Liver (tissue), 9 donors: Measurements from ENCODE around the gene CHRNA5. TPM values are rescaled to one million over a fixed set of nuclear protein-coding genes. Genes with fewer than 3 reads are reported as not detected.
"Not testable (repeated sequence)": the region's sequence is repeated elsewhere in the genome, so short reads cannot be mapped to it uniquely, and the experiment has no call there.

Experiments
- DNase-seq: peaks from one replicate; pipeline ENCODE4 v3.0.0-alpha.2; 2017; ENCODE audit warnings: low spot score
- H3K27ac ChIP-seq, 2 donors: one replicate each; pipeline ENCODE4 v1.7.0; 2013; ENCODE audit warnings: inconsistent platforms in 2 of 2, low read length in 2 of 2, control low read depth in 1 of 2, low read depth in 1 of 2, mild to moderate bottlenecking in 1 of 2
- H3K27me3 ChIP-seq, 4 donors: one replicate each; pipeline versions ENCODE4 v1.6.1 to v1.7.0; 2013; ENCODE audit warnings: low read length in 3 of 4, inconsistent platforms in 1 of 4, mild to moderate bottlenecking in 1 of 4, moderate library complexity in 1 of 4; ENCODE audit not compliant: control insufficient read depth in 4 of 4, insufficient read depth in 4 of 4
- H3K36me3 ChIP-seq, 4 donors: one replicate each; pipeline versions ENCODE4 v1.6.1 to v1.7.0; 2013; ENCODE audit warnings: low read length in 3 of 4, mild to moderate bottlenecking in 3 of 4, low read depth in 1 of 4, moderate library complexity in 1 of 4; ENCODE audit not compliant: control insufficient read depth in 4 of 4, insufficient read depth in 3 of 4
- H3K4me1 ChIP-seq, 4 donors: one replicate each; pipeline versions ENCODE4 v1.6.1 to v1.7.0; 2013; ENCODE audit warnings: low read length in 3 of 4, mild to moderate bottlenecking in 3 of 4, moderate library complexity in 1 of 4; ENCODE audit not compliant: control insufficient read depth in 4 of 4, insufficient read depth in 4 of 4
- H3K4me3 ChIP-seq, 3 donors: one replicate each; pipeline versions ENCODE4 v1.6.1 to v1.7.0; 2013; ENCODE audit warnings: low read length in 3 of 3, control low read depth in 1 of 3, low read depth in 1 of 3, mild to moderate bottlenecking in 1 of 3
- H3K9ac ChIP-seq, 2 donors: one replicate each; pipeline ENCODE4 v1.7.0; 2013; ENCODE audit warnings: low read length in 2 of 2, mild to moderate bottlenecking in 2 of 2, moderate library complexity in 2 of 2, control low read depth in 1 of 2, low read depth in 1 of 2
- H3K9me3 ChIP-seq, 4 donors: one replicate each; pipeline versions ENCODE4 v1.6.1 to v1.7.0; 2013; ENCODE audit warnings: low read length in 3 of 4; ENCODE audit not compliant: control insufficient read depth in 4 of 4
- ATF3 ChIP-seq: IDR thresholded peaks from 2 replicates; pipeline ENCODE4 v1.6.1; 2016; ENCODE audit warnings: antibody characterized with exemption
- CTCF ChIP-seq: fragments of 150-350 bp; IDR thresholded peaks from 2 replicates; pipeline ENCODE4 v1.5.1; 2017; ENCODE audit warnings: improper control_type of control experiment, low read depth, low read length; ENCODE audit not compliant: missing input control
- EGR1 ChIP-seq, 2 donors: IDR thresholded peaks; 2 replicates each; pipeline ENCODE4 v1.6.1; 2016 to 2018; ENCODE audit warnings: antibody characterized with exemption in 2 of 2, low read depth in 2 of 2
- FOXA1 ChIP-seq: IDR thresholded peaks from 2 replicates; pipeline ENCODE4 v1.6.1; 2016; ENCODE audit warnings: antibody characterized with exemption
- GABPA ChIP-seq, 2 donors: IDR thresholded peaks in 1 of 2; conservative IDR thresholded peaks in 1 of 2; 2 replicates each; pipeline ENCODE4 v1.6.1; 2016; ENCODE audit warnings: antibody characterized with exemption in 2 of 2, mild to moderate bottlenecking in 1 of 2, moderate library complexity in 1 of 2
- HNF4A ChIP-seq, 2 donors: conservative IDR thresholded peaks; 2 replicates each; pipeline ENCODE4 v1.6.1; 2016; ENCODE audit warnings: antibody characterized with exemption in 2 of 2, mild to moderate bottlenecking in 2 of 2
- HNF4G ChIP-seq: IDR thresholded peaks from 2 replicates; pipeline ENCODE4 v1.6.1; 2016; ENCODE audit warnings: antibody characterized with exemption
- JUND ChIP-seq, 2 donors: IDR thresholded peaks; 2 replicates each; pipeline ENCODE4 v1.6.1; 2016; ENCODE audit warnings: antibody characterized with exemption in 2 of 2
- MAX ChIP-seq: IDR thresholded peaks from 2 replicates; pipeline ENCODE4 v1.6.1; 2016; ENCODE audit warnings: antibody characterized with exemption
- NR2F2 ChIP-seq: IDR thresholded peaks from 2 replicates; pipeline ENCODE4 v1.6.1; 2016; ENCODE audit warnings: antibody characterized with exemption
- RAD21 ChIP-seq, 2 donors: IDR thresholded peaks; 2 replicates each; pipeline ENCODE4 v1.6.1; 2016; ENCODE audit warnings: antibody characterized with exemption in 2 of 2, mild to moderate bottlenecking in 2 of 2
- REST ChIP-seq: IDR thresholded peaks from 2 replicates; pipeline ENCODE4 v1.6.1; 2016; ENCODE audit warnings: antibody characterized with exemption, mild to moderate bottlenecking
- SP1 ChIP-seq: IDR thresholded peaks from 2 replicates; pipeline ENCODE4 v1.6.1; 2018; ENCODE audit warnings: antibody characterized with exemption, mild to moderate bottlenecking
- TAF1 ChIP-seq: conservative IDR thresholded peaks from 2 replicates; pipeline ENCODE4 v1.6.1; 2016; ENCODE audit warnings: antibody characterized with exemption, mild to moderate bottlenecking
- YY1 ChIP-seq: IDR thresholded peaks from 2 replicates; pipeline ENCODE4 v1.6.1; 2016; ENCODE audit warnings: antibody characterized with exemption, mild to moderate bottlenecking
- ZBTB33 ChIP-seq: IDR thresholded peaks from 2 replicates; pipeline ENCODE4 v1.6.1; 2016; ENCODE audit warnings: antibody characterized with exemption
- WGBS: extraction: QIAGEN DNeasy Blood & Tissue Kit; methylation state at CpG from one replicate; pipeline ENCODE4 v1.1.7; 2013; 5-methylcytosine and 5-hydroxymethylcytosine counted together
- polyA plus RNA-seq, 2 donors: library from polyadenylated mRNA; stranded (reverse) in 1 of 2; unstranded in 1 of 2; fragments of 200-250 nt in 1 of 2; fragments of >200 nt in 1 of 2; fragmentation: Nextera tagmentation in 1 of 2; extraction: Ambion mirVana in 1 of 2; gene quantifications; one replicate each; pipeline versions ENCODE4 v1.2.1 to v1.2.3, GENCODE V29; 2013 to 2015
- total RNA-seq, 2 donors: library from RNA; depleted of rRNA; stranded (reverse); fragments of >200 nt; gene quantifications; one replicate each; pipeline ENCODE4 v1.2.3, GENCODE V29; 2014
- donor health status: healthy.
- donor health status: healthy.
- donor health status: healthy.
- donor health status: healthy.
- donor health status: healthy.

The CHRNA5 gene
- total RNA-seq (under 1 TPM; 0.17 to 0.56 TPM), polyA plus RNA-seq (under 1 TPM; 0.31 to 0.40 TPM)

- H3K4me3 ChIP-seq: peak within 1 kb of the TSS in 2 of 3 donors; percentile 70 to 79
- no peaks in the 10 kb centered on the region for H3K9me3 ChIP-seq
- TF ChIP-seq RAD21 (IDR thresholded peaks at IDR 0.05) (no peak), EGR1 (IDR thresholded peaks at IDR 0.05; ENCODE audit: low read depth in 2 of 2) (no peak), TAF1 (no peak), HNF4G (no peak), ATF3 (no peak), ZBTB33 (no peak), SP1 (no peak), NR2F2 (no peak), JUND (IDR thresholded peaks at IDR 0.05) (no peak), MAX (no peak), YY1 (no peak), FOXA1 (no peak)
- H3K27me3 ChIP-seq: peaks cover 0 to 2% (median 0%) of the 10 kb centered on the region in 4 donors
- no peaks in the 10 kb centered on the region for H3K36me3 ChIP-seq
- H3K9ac ChIP-seq: no peak within 1 kb of the TSS
- H3K4me1 ChIP-seq: peaks cover 3 to 8% (median 7%) of the 10 kb centered on the region in 4 donors
- DNase-seq: peak; percentile 81
- H3K27ac ChIP-seq: no peak within 1 kb of the TSS
- WGBS: 1% methylated on average over 75 of the region's 75 CpGs
These were observed at the start of gene CHRNA5 for GRCh38 chr15:78565097-78565950. TSS of gene CHRNA5 (plus strand) at chr15:78565520. CDS start at chr15:78565720, 200 bp downstream.

- H3K27ac ChIP-seq, H3K4me1 ChIP-seq, DNase-seq, H3K4me3 ChIP-seq, H3K27me3 ChIP-seq, H3K9me3 ChIP-seq, H3K9ac ChIP-seq, H3K36me3 ChIP-seq: not testable (repeated sequence)
- 72% methylated on average over 2 of the region's 3 CpGs for WGBS
These were observed 45.3 kb upstream of the CHRNA5 start for GRCh38 chr15:78520035-78520434.

GRCh38 chr15:78524230-78524629 lies 41.1 kb upstream of the CHRNA5 start:
- no peak for DNase-seq
- 98% methylated on average over 5 of the region's 5 CpGs for WGBS
- Histone ChIP-seq H3K9ac (no peak overlapping the region), H3K4me3 (no peak overlapping the region), H3K4me1 (peaks cover 0 to 3% (median 0%) of the 10 kb centered on the region in 4 donors), H3K27me3 (no peaks in the 10 kb centered on the region), H3K9me3 (no peaks in the 10 kb centered on the region), H3K27ac (no peak overlapping the region), H3K36me3 (no peaks in the 10 kb centered on the region)
- TF ChIP-seq CTCF (no peak), GABPA (IDR thresholded peaks at IDR 0.05 in 1 of 2, conservative IDR thresholded peaks at IDR 0.05 in 1 of 2) (no peak), MAX (no peak), JUND (IDR thresholded peaks at IDR 0.05) (no peak), NR2F2 (no peak), REST (no peak), HNF4A (conservative IDR thresholded peaks at IDR 0.05) (no peak), ZBTB33 (no peak)
